ENCODE results near the gene THRAP3.

THRAP3 gene

GRCh38 chr1:36199934-36200741 lies 24.1 kb upstream of the THRAP3 start:
- TF ChIP-seq ZFX (IDR thresholded peaks at IDR 0.05; ENCODE audit: borderline replicate concordance): no peak
- TF ChIP-seq, protein P1, sequence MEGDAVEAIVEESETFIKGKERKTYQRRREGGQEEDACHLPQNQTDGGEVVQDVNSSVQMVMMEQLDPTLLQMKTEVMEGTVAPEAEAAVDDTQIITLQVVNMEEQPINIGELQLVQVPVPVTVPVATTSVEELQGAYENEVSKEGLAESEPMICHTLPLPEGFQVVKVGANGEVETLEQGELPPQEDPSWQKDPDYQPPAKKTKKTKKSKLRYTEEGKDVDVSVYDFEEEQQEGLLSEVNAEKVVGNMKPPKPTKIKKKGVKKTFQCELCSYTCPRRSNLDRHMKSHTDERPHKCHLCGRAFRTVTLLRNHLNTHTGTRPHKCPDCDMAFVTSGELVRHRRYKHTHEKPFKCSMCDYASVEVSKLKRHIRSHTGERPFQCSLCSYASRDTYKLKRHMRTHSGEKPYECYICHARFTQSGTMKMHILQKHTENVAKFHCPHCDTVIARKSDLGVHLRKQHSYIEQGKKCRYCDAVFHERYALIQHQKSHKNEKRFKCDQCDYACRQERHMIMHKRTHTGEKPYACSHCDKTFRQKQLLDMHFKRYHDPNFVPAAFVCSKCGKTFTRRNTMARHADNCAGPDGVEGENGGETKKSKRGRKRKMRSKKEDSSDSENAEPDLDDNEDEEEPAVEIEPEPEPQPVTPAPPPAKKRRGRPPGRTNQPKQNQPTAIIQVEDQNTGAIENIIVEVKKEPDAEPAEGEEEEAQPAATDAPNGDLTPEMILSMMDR (IDR thresholded peaks at IDR 0.05): no peak; the same call in 1 of the 2 replicates
- peak overlapping the region; percentile 72 for H3K27ac ChIP-seq

GRCh38 chr1:36203027-36203553 lies 21.2 kb upstream of the THRAP3 start:
- H3K27ac ChIP-seq: no peak overlapping the region
- TF ChIP-seq, protein P1 (IDR thresholded peaks at IDR 0.05): no peak
- no peak for TF ChIP-seq ZFX (IDR thresholded peaks at IDR 0.05; ENCODE audit: borderline replicate concordance)

GRCh38 chr1:36203554-36204346 lies 20.5 kb upstream of the THRAP3 start:
- TF ChIP-seq ZFX (IDR thresholded peaks at IDR 0.05; ENCODE audit: borderline replicate concordance): no peak
- TF ChIP-seq, protein P1 (IDR thresholded peaks at IDR 0.05): no peak
- no peak overlapping the region for H3K27ac ChIP-seq

DNA sequence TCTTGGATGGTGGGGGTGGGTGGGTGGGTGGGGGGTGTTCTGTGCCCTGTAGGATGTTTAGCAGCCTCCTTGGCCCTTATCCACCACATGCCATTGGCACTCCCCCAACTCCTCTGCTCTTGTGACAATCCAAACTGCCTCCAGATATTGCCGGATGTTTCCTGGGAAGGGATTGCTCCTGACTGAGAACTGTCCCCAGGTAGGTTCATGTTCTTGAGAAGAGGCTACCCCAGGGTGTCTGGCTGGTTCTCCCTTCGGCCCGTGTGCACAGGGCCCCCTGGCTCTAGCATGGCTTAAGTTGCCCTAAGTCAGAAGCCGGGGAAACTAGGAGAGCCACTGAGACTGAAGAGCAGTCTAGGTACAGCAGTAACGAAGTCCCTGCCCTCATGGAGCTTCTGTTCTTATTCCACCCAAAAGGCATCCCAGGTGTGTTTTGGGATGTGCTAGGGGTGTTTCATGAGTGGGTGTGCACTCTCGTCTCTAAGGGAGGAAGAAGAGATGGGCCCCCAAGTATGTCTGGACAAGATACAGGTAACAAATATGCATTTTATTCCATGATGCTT lies 19.8 kb upstream of the THRAP3 start:
- TF ChIP-seq ZFX (IDR thresholded peaks at IDR 0.05; ENCODE audit: borderline replicate concordance): no peak
- TF ChIP-seq, protein P1 (IDR thresholded peaks at IDR 0.05): no peak
- no peak overlapping the region for H3K27ac ChIP-seq

DNA sequence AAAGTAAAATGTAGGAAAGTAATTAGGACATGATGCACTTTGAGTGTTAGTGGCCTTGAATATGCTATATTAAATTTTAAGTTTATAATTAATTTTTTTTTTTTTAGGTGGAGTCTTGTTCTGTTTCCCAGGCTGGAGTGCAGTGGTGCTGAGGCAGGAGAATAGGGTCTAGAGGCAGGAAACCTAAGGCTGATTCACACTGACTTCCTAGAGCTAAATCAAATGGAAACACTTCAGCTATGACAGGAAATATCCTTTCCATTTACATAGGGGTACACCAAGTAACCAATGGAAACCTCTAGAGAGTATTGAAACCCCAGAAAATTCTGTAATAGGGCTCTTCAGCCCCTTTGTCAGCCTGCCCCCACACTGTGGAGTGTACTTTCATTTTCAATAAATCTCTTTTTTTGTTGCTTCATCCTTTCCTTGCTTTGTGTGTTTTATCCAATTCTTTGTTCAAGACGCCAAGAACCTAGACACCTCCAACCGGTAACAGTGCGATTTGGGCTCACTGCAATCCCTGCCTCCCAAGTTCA lies 17.9 kb upstream of the THRAP3 start:
- H3K27ac ChIP-seq: no peak overlapping the region
- TF ChIP-seq ZFX (IDR thresholded peaks at IDR 0.05; ENCODE audit: borderline replicate concordance): no peak
- TF ChIP-seq, protein P1 (IDR thresholded peaks at IDR 0.05): no peak

GRCh38 chr1:36207339-36207738 lies 16.9 kb upstream of the THRAP3 start:
- no peak for TF ChIP-seq ZFX (IDR thresholded peaks at IDR 0.05; ENCODE audit: borderline replicate concordance)
- TF ChIP-seq, protein P1 (IDR thresholded peaks at IDR 0.05): no peak

More at GRCh38 chr1:36207339-36207738, 16.9 kb upstream of the THRAP3 start:
- H3K27ac ChIP-seq: peak overlapping the region; percentile 14; the same call in 1 of the 2 replicates

Data from 22Rv1 (cell line).